ENCODE data around the gene SLC25A21. TPM values are rescaled to one million over a fixed set of nuclear protein-coding genes. Genes with fewer than 3 reads are reported as not detected.

The SLC25A21 gene
- total and polyA plus RNA-seq, 2 of the 13 experiments (the other 11 are each of a cell fraction or from before 2014, with no cell fraction given), result 1.9 to 2.9 TPM

- TF ChIP-seq CTCF (CRISPR knock-in tag; IDR thresholded peaks at IDR 0.05) (0 out of 2 replicates have a peak, but pooled peaks have one; percentile 15), ZBTB26 (CRISPR knock-in tag; IDR thresholded peaks at IDR 0.05; ENCODE audit: borderline replicate concordance) (no peak), DDIT3 (CRISPR knock-in tag; IDR thresholded peaks at IDR 0.05) (no peak), KMT2B (CRISPR knock-in tag; IDR thresholded peaks at IDR 0.05) (no peak), BORCS8-MEF2B (CRISPR knock-in tag; IDR thresholded peaks at IDR 0.05) (0 out of 2 replicates have a peak, but pooled peaks have one; percentile 40), ZFP36L2 (CRISPR knock-in tag; IDR thresholded peaks at IDR 0.05) (no peak), HNRNPL (IDR thresholded peaks at IDR 0.05; ENCODE audit: low read depth, low read length) (no peak), ZNF574 (CRISPR knock-in tag; IDR thresholded peaks at IDR 0.05) (no peak), ZIK1 (CRISPR knock-in tag; IDR thresholded peaks at IDR 0.05; ENCODE audit: borderline replicate concordance, low read depth) (no peak), ZNF766 (CRISPR knock-in tag; IDR thresholded peaks at IDR 0.05; ENCODE audit: borderline replicate concordance) (0 out of 2 replicates have a peak, but pooled peaks have one; percentile 40), HNF1B (CRISPR knock-in tag; IDR thresholded peaks at IDR 0.05) (no peak), EED (CRISPR knock-in tag; IDR thresholded peaks at IDR 0.05) (peak; percentile 70), RFX1 (IDR thresholded peaks at IDR 0.05) (no peak), NFE2 (CRISPR knock-in tag; IDR thresholded peaks at IDR 0.05) (no peak), HOXA3 (CRISPR knock-in tag; IDR thresholded peaks at IDR 0.05) (no peak; the same call in 1 of the 2 replicates), MTF1 (CRISPR knock-in tag; IDR thresholded peaks at IDR 0.05) (no peak), CREBL2 (CRISPR knock-in tag; IDR thresholded peaks at IDR 0.05; ENCODE audit: borderline replicate concordance) (no peak), REPIN1 (CRISPR knock-in tag; IDR thresholded peaks at IDR 0.05; ENCODE audit: borderline replicate concordance, low read depth) (0 out of 2 replicates have a peak, but pooled peaks have one; percentile 25), ZNF564 (CRISPR knock-in tag; IDR thresholded peaks at IDR 0.05) (no peak), FOXP1 (IDR thresholded peaks at IDR 0.05) (no peak), FOXP1 (CRISPR knock-in tag; IDR thresholded peaks at IDR 0.05) (no peak), KLF9 (CRISPR knock-in tag; IDR thresholded peaks at IDR 0.05; ENCODE audit: low read depth) (no peak), ZNF501 (CRISPR knock-in tag; IDR thresholded peaks at IDR 0.05) (no peak)
Measured at GRCh38 chr14:36658123-36659009, 514.0 kb downstream of the SLC25A21 start (continued).
